ENCODE measurements around the gene ITGA5. TPM values are rescaled to one million over a fixed set of nuclear protein-coding genes. Genes with fewer than 3 reads are reported as not detected.

The ITGA5 gene
- total RNA-seq, 1 experiment from 2014 or later: 8.0 TPM

DNA sequence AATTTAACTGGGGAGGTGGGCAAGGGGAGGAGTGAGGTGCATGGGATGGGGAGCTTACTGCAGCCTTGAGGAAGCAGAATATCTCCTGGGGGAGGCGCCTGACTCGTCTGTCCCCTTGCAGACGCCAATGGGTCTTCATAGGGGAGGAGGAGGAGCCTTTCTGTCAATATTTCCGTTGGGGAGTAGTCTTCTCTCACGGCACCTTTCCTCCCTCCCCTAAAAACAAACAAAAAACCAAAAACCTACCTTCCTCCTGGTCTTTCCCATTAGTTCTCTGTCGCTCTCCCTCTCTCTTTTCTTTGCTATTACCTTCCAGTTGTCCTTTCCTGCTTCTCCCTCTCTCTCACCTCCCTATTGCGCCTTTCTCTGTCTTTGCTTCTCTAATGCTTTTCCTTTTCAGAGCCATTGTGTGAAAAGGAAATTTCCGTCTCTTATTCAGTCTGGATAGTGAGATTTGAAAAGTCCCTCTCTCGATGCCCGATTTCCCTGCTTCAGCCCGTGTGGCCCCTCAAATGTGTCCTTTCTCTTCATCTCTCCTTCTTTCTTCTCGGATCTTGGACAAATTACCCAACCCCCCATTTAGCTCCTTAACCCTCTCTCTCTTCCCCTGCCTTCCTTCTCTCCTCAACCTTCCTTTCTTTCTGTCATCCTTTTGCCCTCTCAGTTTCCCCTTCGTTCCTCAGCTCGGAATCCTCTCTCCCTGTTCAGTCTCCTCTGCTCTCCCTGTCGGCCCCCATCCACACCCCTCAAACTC, 60.7 kb downstream of the ITGA5 start:
- TF ChIP-seq, protein P1, sequence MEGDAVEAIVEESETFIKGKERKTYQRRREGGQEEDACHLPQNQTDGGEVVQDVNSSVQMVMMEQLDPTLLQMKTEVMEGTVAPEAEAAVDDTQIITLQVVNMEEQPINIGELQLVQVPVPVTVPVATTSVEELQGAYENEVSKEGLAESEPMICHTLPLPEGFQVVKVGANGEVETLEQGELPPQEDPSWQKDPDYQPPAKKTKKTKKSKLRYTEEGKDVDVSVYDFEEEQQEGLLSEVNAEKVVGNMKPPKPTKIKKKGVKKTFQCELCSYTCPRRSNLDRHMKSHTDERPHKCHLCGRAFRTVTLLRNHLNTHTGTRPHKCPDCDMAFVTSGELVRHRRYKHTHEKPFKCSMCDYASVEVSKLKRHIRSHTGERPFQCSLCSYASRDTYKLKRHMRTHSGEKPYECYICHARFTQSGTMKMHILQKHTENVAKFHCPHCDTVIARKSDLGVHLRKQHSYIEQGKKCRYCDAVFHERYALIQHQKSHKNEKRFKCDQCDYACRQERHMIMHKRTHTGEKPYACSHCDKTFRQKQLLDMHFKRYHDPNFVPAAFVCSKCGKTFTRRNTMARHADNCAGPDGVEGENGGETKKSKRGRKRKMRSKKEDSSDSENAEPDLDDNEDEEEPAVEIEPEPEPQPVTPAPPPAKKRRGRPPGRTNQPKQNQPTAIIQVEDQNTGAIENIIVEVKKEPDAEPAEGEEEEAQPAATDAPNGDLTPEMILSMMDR (IDR thresholded peaks at IDR 0.05; ENCODE audit: unreplicated experiment): no peak
- intact Hi-C loops (cut with micrococcal nuclease; ENCODE audit: unreplicated experiment): loop anchor here (2.0 kb wide), 1 partner anchor 34 kb away; the partner anchor contains the start of gene COPZ1
- Mint-ChIP-seq H3K4me3 (ENCODE audit: low read depth, unreplicated experiment) (no peak overlapping the region), H3K9me3 (ENCODE audit: low read depth, unreplicated experiment) (no peaks in the 10 kb centered on the region), H3K36me3 (ENCODE audit: insufficient read depth, unreplicated experiment) (peaks cover 4% of the 10 kb centered on the region), H3K27me3 (ENCODE audit: unreplicated experiment) (peaks cover 9% of the 10 kb centered on the region), H3K4me1 (ENCODE audit: low read depth, unreplicated experiment) (peaks cover 8% of the 10 kb centered on the region), H3K27ac (ENCODE audit: unreplicated experiment) (no peak overlapping the region)
- DNase-seq: no peak
- CTCF ChIA-PET: interaction anchor here (0.6 to 3.5 kb wide), 14 partner anchors 21 to 143 kb away, joined by 3 to 13 read pairs (median 6); partner anchors contain the start of genes CBX5 and COPZ1
- no TSS peak for BruUV-seq (replicated peaks)

DNA sequence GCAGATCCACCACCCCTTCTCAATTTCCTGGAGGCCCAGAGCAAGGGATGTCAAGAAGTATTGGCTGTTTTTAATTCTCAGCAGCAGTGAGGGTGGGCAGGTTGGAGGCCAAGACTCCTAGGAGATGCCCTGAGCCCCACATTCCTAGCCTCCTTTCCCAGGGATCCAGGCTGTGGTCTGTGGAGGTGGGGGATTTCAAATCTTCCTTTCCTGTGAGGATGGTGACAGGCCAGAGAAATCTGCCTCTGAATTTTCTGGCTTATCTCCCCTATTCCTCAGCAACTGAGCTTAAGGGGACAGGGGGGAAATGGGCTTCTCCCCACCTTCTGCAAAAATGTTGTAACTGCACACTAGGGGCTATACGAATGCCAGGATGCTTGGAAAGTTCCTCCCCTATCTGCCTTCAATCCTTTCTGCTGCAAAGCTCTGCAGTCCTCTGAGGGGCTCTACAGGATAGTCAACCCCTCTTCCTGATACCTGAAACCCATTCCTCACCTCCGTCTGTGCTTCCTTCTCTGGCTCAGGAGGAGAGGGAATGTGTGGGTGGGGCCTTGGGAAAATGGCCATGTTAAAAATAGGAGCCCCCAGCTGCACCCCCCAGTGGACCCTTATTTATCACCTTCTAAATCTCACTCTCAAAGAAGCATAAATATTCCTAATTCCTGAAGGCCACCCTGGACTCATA, 61.4 kb downstream of the ITGA5 start:
- intact Hi-C loops (cut with micrococcal nuclease; ENCODE audit: unreplicated experiment): loop anchor here (2.0 kb wide), 1 partner anchor 33 kb away; the partner anchor contains the start of gene COPZ1
- Mint-ChIP-seq H3K4me3 (ENCODE audit: low read depth, unreplicated experiment) (no peak overlapping the region), H3K4me1 (ENCODE audit: low read depth, unreplicated experiment) (peaks cover 8% of the 10 kb centered on the region), H3K9me3 (ENCODE audit: low read depth, unreplicated experiment) (no peaks in the 10 kb centered on the region), H3K36me3 (ENCODE audit: insufficient read depth, unreplicated experiment) (peaks cover 4% of the 10 kb centered on the region), H3K27me3 (ENCODE audit: unreplicated experiment) (peaks cover 2% of the 10 kb centered on the region), H3K27ac (ENCODE audit: unreplicated experiment) (no peak overlapping the region)
- BruUV-seq (replicated peaks): no TSS peak
- DNase-seq: no peak
- TF ChIP-seq, protein P1 (IDR thresholded peaks at IDR 0.05; ENCODE audit: unreplicated experiment): no peak
- CTCF ChIA-PET: interaction anchor here (0.6 to 2.3 kb wide), 2 partner anchors 33 to 142 kb away, joined by 3 to 7 read pairs; partner anchors contain the start of gene COPZ1

DNA sequence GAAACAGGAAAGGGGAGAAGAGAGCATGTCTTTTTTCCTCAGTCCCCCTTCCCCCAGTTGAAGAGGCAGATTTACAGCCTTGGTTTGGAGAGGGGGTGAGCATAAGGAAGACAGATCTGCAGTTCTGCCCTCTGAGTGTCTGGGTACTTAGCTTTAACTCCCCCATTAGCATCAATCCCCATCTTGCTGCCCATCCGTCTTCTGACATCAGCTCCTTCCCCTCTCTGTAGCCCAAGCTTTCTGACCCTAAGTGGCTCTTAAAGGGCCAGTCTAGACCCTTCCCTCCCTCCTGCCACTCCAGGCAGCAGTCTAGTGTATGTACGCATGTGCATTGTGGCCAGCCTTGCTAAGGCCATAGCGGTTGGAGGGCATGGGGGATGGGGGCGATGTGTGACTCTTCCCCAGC, 62.1 kb downstream of the ITGA5 start:
- H3K27ac Mint-ChIP-seq (ENCODE audit: unreplicated experiment): no peak overlapping the region
- DNase-seq: no peak
- CTCF ChIA-PET: interaction anchor here (0.5 kb wide), 1 partner anchor 32 kb away, joined by 3 read pairs; the partner anchor contains the start of gene COPZ1
- H3K27me3 Mint-ChIP-seq (ENCODE audit: unreplicated experiment): no peaks in the 10 kb centered on the region
- H3K4me3 Mint-ChIP-seq (ENCODE audit: low read depth, unreplicated experiment): no peak overlapping the region
- BruUV-seq (replicated peaks): no TSS peak
- intact Hi-C loops (cut with micrococcal nuclease; ENCODE audit: unreplicated experiment): no loop called here
- peaks cover 4% of the 10 kb centered on the region for H3K36me3 Mint-ChIP-seq (ENCODE audit: insufficient read depth, unreplicated experiment)
- TF ChIP-seq, protein P1 (IDR thresholded peaks at IDR 0.05; ENCODE audit: unreplicated experiment): no peak
- H3K9me3 Mint-ChIP-seq (ENCODE audit: low read depth, unreplicated experiment): no peaks in the 10 kb centered on the region
- peaks cover 8% of the 10 kb centered on the region for H3K4me1 Mint-ChIP-seq (ENCODE audit: low read depth, unreplicated experiment)

DNA sequence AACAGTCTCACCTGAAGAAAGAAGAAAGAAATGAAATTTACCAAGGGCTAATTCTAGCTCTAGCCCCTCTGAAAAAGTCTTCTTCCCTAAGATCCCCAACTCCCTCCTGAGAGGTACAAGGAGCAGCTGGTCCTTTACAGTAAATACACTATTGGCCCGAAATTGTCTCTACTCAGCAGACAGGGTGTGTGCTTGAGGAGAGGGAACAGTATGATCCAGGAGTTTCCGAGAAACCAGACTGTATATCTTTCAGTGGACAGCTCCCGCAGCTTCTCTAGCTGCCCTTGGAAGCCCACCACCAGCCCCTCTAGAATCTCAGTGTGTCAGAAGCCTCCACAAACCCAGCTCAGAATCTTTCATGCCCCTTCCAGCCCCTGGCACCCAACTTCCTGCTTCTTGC, 62.8 kb downstream of the ITGA5 start:
- BruUV-seq (replicated peaks): no TSS peak
- Mint-ChIP-seq H3K4me1 (ENCODE audit: low read depth, unreplicated experiment) (peaks cover 8% of the 10 kb centered on the region), H3K36me3 (ENCODE audit: insufficient read depth, unreplicated experiment) (peaks cover 9% of the 10 kb centered on the region), H3K27me3 (ENCODE audit: unreplicated experiment) (no peaks in the 10 kb centered on the region), H3K27ac (ENCODE audit: unreplicated experiment) (no peak overlapping the region), H3K9me3 (ENCODE audit: low read depth, unreplicated experiment) (no peaks in the 10 kb centered on the region), H3K4me3 (ENCODE audit: low read depth, unreplicated experiment) (no peak overlapping the region)
- intact Hi-C loops (cut with micrococcal nuclease; ENCODE audit: unreplicated experiment): no loop called here
- no peak for DNase-seq
- CTCF ChIA-PET: no interaction called here
- TF ChIP-seq, protein P1 (IDR thresholded peaks at IDR 0.05; ENCODE audit: unreplicated experiment): no peak
